ENCODE data around the gene EBF3. TPM values are rescaled to one million over a fixed set of nuclear protein-coding genes. Genes with fewer than 3 reads are reported as not detected.
A peak's percentile ranks its signal among the peaks of the same experiment; 100 is the strongest.

Gene EBF3
- total RNA-seq, 4 donors from 2014 or later, result 1.5 to 4.1 (median 1.9) TPM; not detected in 1

DNA sequence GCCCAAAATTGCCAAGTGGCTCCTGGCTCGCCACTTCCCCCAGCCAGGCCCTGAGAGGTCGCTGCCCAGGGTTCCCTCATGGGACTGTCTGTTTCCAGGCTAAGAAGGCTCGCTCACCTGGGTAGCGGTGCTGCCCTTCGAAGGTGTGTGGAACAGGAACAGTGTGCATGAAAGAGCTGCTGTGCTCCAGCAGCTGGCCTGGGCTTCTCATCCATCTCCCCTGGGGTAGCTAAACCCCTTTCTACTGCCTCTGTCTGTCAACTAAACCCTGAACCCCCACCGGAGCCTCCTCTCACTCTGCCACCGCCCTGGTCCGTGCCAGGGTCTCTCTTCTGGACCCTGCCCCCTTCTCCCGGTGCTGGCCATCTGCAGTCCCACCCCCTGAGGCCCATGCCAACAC, 152.9 kb downstream of the EBF3 start:
- TF ChIP-seq CTCF (IDR thresholded peaks at IDR 0.05), result no peak
- TF ChIP-seq POLR2A (IDR thresholded peaks at IDR 0.05), result no peak
- Histone ChIP-seq H3K4me3 (no peak overlapping the region), H3K36me3 (no peaks in the 10 kb centered on the region), H3K27me3 (no peaks in the 10 kb centered on the region), H3K27ac (no peak overlapping the region), H3K9me3 (no peaks in the 10 kb centered on the region), H3K4me1 (no peaks in the 10 kb centered on the region)
- no peak for DNase-seq

- no peak for DNase-seq
- H3K9me3 ChIP-seq, result no peaks in the 10 kb centered on the region
- no peaks in the 10 kb centered on the region for H3K36me3 ChIP-seq
- TF ChIP-seq CTCF (IDR thresholded peaks at IDR 0.05) (no peak), POLR2A (IDR thresholded peaks at IDR 0.05) (no peak)
- H3K27me3 ChIP-seq, result no peaks in the 10 kb centered on the region
- no peak overlapping the region for H3K27ac ChIP-seq
- no peaks in the 10 kb centered on the region for H3K4me1 ChIP-seq
- H3K4me3 ChIP-seq, result no peak overlapping the region
These were observed 154.2 kb downstream of the EBF3 start for GRCh38 chr10:129809841-129810240.

- DNase-seq, result peak in 1 of 3 donors; percentile 20
- Histone ChIP-seq H3K4me3 (no peak overlapping the region), H3K27ac (no peak overlapping the region), H3K27me3 (no peaks in the 10 kb centered on the region), H3K4me1 (no peaks in the 10 kb centered on the region), H3K9me3 (no peaks in the 10 kb centered on the region), H3K36me3 (no peaks in the 10 kb centered on the region)
- TF ChIP-seq POLR2A (IDR thresholded peaks at IDR 0.05) (no peak), CTCF (IDR thresholded peaks at IDR 0.05) (no peak)
These were observed 154.6 kb downstream of the EBF3 start for GRCh38 chr10:129809431-129809830.

DNA sequence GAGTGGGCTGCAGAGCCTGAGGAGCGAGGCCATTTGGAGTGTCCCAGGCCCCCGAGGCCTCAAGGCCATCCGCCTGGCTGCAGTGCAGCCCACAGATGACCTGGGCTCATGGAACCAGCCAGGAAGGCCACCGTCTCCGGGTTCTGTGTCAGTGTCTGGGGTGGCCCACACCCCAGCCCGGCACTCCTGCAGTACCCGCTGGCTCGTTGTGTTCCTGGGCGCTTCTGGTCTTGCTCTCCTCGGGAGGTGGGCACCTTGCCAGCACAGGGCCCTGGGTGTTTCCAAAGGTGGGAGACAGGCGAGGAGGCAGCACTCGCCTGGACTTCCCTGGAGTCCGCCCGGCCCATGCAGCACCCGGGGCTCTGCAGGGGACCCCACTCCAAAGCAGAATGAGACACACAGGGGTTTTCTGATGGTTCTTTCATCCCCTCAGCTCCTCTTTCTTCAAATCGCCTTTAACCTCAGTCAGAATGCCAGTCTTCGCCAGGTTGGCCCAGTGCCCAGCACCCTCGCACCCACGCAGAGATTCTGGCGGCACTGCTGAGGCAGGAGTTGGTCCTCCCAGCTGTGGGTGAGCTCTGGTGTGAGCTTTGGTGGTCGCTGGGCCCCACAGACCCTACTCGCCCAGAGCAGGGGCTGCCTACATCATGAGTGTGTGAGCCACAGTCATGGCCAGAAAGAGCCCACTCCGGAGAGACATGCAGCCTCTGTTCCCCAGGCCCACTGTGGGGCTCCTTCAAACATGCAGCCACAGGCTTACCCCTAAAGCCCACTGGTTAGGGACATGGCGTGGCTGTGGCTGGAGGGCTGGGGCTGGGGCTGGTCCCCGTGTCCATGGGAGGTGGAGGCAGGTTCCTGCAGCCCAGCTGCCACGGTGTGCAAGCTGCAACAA, 155.7 kb downstream of the EBF3 start:
- no peaks in the 10 kb centered on the region for H3K36me3 ChIP-seq
- no peak overlapping the region for H3K4me3 ChIP-seq
- peak in 1 of 3 donors; percentile 27 for DNase-seq
- no peaks in the 10 kb centered on the region for H3K27me3 ChIP-seq
- H3K4me1 ChIP-seq, result no peaks in the 10 kb centered on the region
- TF ChIP-seq CTCF (IDR thresholded peaks at IDR 0.05) (no peak), POLR2A (IDR thresholded peaks at IDR 0.05) (no peak)
- H3K9me3 ChIP-seq, result no peaks in the 10 kb centered on the region
- H3K27ac ChIP-seq, result no peak overlapping the region

DNA sequence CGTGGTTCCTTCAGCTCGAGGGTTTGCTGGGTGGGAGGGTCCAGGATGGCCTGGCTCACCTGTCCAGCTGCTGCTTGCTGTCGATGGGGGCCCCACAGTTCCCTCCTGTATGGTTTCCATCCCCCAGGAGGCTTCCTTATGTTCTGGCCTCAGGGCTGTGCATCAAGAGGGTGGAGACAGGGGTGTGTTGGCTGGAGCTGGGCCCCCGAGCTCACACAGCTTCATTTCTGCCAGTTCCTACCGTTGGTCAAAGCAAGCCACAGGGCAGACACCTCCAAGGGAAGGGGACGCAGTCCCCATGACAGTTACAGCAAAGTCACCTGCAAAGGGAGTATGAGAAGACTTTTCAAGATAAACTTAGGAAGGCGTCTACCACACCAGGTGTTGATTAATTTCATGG, 156.9 kb downstream of the EBF3 start:
- H3K27me3 ChIP-seq, result no peaks in the 10 kb centered on the region
- no peak overlapping the region for H3K27ac ChIP-seq
- no peak overlapping the region for H3K4me3 ChIP-seq
- no peaks in the 10 kb centered on the region for H3K9me3 ChIP-seq
- no peak for DNase-seq
- H3K4me1 ChIP-seq, result no peaks in the 10 kb centered on the region
- H3K36me3 ChIP-seq, result no peaks in the 10 kb centered on the region
- TF ChIP-seq CTCF (IDR thresholded peaks at IDR 0.05), result no peak

Measured in Peyer's patch (tissue), 4 donors.